GM19351 (cell line): ENCODE data around the gene EDDM13.
"Not testable (repeated sequence)": the region's sequence is repeated elsewhere in the genome, so short reads cannot be mapped to it uniquely, and the experiment has no call there.

Experiments used
- ATAC-seq: cut with Tn5 transposase; IDR thresholded peaks from one replicate; pipeline ENCODE4 v1.9.1; 2021; ENCODE audit warnings: mild to moderate bottlenecking, moderate library complexity; ENCODE audit not compliant: unreplicated experiment

Gene EDDM13, protein sequence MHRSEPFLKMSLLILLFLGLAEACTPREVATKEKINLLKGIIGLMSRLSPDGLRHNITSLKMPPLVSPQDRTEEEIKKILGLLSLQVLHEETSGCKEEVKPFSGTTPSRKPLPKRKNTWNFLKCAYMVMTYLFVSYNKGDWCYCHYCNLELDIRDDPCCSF

DNA sequence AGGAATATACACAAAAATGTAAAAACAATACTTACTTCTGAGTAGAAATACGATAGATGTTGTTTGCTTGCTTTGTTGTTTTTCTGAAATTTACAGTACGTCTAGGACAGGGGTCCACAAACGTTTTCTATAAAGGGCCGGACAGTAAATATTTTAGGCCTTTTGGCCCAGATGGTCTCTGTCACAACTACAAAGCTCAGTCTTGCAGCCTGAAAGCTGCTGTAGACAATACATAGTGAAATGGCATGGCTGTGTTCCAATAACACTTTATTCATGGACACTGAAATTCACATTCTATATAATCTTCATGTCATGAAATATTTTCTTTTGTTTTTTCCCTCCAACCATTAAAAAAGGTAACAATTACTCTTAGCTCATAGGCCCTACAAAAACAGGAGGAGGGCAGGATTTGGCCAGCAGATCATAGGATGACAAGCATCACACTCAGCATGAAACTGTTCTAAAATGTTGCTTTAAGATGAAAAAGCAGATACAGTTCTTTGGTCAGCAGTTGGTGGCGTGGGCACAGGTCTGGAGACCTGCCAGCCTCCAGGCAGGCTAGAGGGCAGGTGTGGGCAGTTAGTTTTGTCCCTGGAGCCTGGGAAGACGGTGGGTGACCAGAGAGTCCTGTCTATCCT, at the start of gene EDDM13:
Gene EDDM13 (plus strand): TSS at position 588 of the 638 bp plus-strand sequence. CDS start 87 bp downstream, outside the sequence.
- no peak for ATAC-seq

DNA sequence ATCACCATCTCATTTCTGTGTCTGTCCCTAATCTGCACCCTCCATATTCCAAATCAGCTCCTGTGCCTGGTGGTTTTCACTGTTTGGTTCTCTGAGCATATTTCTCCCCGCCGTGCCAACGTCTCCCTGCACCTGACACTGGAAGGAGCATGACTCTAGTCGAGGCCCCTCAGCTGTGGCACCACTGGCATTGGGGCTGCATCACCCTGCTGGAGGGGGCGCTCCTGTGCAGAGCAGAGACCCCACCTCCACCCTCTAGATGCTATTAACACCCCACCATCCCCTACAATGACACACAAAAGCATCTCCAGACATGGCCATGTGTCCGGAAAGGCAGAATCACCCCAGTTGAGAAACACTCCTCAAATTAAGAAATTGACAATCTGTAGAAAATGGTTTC, 49.6 kb upstream of the EDDM13 start:
- ATAC-seq: no peak

DNA sequence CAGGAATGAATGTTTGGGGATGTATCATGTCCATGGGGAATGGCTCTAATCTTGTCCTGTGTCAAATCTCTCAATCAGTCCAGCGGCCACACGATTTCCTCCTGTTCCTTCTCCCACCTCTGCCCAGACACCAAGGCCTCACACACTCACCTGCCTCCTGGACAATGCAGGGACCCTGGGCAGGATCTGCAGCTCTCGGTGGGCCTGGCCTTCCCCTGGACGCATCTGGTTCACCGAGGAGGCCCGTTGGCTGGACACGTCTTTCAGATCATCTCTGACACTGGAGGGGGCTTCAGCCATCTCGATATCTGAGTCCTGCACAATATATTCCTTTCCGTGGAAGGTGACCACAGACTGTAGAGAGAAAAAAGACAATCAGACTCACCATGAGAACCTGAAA, 49.1 kb upstream of the EDDM13 start:
- no peak for ATAC-seq

DNA sequence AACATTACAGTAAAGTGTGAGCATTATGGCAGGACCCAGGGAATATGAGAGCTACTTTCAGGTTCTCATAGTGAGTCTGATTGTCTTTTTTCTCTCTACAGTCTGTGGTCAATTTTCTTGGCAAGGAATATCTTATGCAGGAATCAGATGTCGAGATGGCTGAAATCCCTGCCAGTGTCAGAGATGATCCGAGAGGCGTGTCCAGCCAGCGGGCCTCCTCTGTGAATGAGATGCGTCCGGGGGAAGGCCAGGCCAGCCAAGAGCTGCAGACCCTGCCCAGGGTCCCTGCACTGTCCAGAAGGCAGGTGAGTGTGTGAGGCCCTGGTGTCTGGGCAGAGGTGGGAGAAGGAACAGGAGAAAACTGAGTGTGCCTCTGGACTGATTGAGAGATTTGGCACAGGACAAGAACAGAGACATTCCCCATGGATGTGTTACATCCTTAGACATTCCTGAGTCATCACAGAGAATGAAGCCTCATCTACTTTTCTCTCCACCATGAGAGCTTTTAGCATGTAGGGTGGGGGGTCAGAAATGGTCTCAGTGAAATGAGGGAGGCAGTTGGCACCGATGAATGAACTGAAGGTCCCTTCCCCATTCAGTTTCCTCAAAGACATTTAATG, 27.3 kb upstream of the EDDM13 start:
- no peak for ATAC-seq

DNA sequence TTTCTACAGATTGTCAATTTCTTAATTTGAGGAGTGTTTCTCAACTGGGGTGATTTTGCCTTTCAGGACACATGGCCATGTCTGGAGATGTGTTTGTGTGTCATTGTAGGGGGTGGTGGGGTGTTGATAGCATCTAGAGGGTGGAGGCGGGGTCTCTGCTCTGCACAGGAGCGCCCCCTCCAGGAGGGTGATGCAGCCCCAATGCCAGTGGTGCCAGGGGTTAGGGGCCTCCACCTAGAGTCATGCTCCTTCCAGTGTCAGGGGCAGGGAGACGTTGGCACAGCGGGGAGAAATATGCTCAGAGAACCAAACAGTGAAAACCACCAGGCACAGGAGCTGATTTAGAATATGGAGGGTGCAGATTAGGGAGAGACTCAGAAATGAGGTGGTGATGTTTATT, 26.8 kb upstream of the EDDM13 start:
- ATAC-seq: not testable (repeated sequence)

DNA sequence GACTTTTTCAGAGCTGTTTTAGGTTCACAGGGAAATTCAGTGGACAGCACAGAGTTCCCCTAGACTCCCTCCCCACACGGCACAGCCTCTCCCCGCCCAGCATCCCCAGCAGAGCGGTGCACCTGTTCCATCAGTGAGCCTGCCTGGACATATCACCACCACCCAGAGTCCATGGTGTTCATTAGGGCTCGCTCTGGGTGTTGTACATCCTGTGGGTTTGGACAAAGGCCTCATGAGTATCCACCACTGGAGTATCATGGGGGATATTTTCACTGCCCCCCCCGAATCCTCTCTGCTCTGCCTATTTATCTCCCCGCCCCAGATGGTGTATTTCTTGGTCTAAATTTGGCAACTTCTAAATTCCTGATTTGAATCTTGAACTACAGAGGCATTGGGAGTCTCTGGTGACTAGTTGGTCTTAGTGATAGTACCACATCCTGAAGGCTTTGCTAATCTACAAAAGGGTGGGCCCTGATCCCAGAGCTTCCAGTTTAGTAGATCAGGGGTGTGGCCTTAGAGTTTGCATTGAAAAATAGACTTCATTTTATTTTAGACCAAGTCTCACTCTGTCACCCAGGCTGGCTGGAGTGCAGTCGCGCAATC, 23.7 kb upstream of the EDDM13 start:
- not testable (repeated sequence) for ATAC-seq

DNA sequence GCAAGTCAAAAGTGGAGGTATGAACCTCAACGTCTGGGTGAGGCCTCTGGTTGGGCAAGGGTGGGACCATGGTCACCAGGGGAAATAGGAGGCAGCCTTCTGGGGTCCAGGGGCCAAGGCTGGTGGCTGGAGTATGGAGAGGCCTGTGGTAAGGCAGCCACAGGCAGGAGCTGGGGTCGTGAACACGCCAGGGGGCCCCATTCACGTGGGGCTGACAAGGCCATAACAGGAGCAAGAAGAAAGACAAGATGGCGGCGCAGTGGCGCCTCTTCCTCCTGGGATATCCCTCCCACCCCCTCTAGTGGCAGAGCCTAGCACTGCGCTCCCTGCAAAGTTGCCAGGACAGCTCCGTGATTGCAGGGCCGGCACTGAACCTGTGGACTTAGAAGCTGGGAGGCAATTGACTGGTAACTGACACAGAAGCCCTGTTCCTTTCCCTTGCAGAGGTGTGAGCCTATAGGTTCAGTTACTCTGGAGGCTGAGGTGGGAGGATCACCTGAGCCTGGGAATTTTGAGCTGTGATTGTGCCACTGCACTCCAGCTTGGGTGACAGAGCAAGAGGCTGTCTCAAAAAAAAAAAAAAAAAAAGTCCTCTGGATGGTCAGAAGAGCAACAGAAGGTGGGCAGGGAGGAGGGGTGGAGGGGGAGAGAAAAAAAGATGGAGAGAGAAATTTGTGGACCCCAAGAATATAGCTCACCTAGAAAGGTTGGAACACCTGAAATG, 19.7 kb upstream of the EDDM13 start:
- no peak for ATAC-seq

DNA sequence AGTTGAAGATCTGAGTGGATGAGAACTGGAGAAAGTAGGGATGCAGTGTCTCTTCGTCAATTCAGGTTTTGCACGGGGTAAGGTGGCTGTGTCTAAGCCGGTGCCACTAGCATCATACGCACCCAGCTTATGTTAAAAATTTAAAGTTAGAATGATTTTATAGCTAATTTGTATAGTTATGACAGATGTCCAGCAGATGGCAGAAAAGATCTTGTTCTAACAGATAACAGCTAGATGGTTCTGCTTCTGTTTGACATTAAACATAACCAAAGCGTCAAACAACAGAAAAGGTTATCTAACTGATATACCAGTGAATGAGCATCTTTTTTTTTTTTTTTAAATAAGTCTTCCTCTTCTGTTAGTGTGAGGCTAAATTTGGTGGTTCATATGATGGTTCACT, 18.8 kb upstream of the EDDM13 start:
- no peak for ATAC-seq

DNA sequence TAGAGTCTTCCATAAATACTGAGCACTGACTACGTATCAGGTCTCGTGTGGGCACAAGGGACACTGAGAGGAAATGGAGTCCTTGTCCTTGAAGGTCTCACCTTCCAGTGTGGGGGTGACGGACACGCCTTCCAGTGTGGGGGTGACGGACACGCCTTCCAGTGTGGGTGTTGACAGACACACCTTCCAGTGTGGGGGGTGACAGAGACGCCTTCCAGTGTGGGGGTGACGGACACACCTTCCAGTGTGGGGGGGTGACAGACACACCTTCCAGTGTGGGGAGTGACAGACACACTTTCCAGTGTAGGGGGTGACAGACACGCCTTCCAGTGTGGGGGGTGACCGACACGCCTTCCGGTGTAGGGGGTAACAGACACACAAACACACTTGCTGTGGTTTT, 14.3 kb upstream of the EDDM13 start:
- ATAC-seq: no peak

DNA sequence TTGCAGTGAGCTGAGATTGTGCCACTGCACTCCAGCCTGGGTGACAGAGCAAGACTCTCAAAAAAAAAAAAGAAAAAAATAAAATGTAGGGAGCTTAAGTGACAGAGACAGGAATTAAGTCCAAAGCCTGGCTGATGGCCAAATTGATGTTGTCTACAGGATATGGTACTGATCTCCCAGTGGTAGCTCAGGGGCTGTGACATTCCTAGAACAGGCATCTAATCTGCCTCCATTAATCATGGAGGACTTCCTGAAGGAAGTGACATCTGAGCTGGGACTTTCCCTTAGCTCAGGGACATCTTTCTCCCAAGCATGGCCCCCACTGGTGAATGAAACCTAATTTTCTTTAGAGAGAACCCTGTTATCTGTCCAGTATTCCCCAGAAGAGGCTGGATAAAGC, 11.4 kb upstream of the EDDM13 start:
- ATAC-seq: no peak

DNA sequence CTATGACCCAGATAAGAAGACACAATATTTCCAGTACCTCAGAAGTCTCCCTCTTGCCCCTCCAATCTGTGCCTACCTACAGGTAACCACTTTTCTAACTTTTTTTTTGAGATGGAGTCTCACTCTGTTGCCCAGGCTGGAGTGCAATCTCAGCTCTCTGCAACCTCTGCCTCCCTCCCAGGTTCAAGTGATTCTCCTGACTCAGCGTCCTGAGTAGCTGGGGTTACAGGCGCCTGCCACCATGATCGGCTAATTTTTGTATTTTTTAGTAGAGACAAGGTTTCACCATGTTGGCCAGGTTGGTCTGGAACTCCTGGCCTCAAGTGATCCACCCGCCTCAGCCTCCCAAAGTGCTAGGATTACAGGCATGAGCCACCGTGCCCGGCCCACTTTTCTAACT, 10.6 kb upstream of the EDDM13 start:
- not testable (repeated sequence) for ATAC-seq

DNA sequence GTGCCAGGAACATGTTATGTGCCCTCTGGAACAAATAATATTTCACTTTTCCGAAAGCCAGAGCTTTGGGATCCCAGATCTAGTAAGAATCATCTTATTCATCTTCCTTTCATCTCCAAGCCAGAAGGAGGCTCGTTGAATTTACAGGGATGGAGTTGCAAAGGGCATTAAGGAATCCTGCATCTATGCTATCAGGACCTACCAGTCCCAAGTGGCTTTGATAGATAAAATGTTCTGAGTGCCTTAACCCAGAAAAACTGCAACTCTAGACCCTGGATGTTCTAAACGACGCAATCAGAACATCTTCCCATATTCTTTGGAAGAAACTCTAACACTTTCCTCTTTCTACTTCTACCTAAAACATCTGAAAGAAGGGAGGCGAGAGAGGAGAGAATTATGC, 9.2 kb upstream of the EDDM13 start:
- no peak for ATAC-seq

DNA sequence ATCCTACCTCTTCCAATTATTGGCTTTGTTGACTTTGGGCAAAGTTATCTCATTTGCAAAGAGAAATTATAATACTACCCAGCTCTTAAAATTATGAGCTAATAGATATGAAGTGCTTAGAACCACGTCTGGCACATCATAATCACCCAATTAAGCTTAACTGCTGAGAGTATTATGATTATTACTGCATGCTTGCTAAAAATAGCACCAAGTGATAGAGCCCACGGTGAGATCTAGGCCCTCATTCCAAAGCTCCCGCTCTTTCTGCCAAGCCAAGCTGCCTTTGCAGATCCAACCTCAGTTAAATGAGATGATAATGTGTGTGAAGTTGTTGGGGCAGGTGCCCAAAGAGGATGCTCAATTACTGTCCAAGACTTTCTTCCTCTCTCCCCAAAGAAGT, 6.5 kb upstream of the EDDM13 start:
- ATAC-seq: no peak

DNA sequence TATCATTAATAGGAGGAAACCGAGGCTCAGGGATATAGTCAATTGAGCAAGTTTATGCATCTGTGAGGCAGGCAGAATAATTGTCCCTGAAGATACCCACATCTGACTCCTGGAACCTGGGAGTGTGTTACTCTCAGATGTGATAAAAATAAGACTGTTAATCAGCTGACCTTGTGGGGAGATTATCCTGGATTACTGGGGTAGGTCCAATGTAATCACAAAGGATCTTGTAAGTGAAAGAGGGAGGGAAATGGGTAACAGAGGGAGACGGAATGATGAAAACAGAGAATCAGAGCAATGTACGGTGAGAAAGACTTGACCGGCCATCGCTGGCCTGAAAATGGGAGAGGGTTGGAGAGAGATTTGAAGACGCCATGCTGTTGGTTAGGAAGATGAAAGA, 3.2 kb upstream of the EDDM13 start:
- no peak for ATAC-seq

DNA sequence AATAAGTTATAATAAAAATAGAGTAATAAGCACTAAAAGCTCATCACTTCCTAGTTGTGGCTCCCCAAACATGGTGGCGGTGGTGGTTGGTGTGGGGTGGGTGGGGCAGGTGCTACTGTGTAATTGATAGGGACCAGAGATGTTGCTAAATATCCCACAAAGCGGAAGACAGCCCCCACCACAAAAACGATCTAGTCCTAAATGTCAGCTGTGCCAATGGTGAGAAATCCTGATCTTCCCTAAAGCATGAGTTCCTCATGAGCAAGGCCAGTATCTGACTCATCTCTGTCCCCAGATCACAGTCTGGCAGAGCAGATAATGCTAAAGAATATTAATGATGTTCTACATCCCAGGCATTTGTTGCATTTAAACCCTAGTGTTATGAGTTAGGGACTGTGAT, 1.9 kb upstream of the EDDM13 start:
- ATAC-seq: no peak

DNA sequence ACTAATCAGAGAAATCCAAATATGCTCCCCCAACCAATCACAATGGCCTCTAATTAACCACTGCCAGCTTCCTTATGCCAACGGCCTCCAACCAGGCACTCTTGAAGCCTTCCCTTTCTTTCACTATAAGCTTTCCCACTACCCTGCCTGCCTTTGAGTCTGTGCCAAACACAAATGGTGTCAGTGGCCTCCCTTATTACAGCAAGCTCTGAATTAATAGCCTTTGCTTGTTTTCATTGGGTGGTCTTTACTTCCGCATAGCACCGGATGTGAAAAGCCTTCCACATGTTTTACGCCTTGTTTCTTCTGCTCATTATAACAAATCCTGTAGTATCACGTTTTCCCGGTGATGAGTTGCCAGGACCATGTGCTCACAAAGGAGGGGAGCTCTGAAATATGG, 1.4 kb upstream of the EDDM13 start:
- ATAC-seq: no peak

DNA sequence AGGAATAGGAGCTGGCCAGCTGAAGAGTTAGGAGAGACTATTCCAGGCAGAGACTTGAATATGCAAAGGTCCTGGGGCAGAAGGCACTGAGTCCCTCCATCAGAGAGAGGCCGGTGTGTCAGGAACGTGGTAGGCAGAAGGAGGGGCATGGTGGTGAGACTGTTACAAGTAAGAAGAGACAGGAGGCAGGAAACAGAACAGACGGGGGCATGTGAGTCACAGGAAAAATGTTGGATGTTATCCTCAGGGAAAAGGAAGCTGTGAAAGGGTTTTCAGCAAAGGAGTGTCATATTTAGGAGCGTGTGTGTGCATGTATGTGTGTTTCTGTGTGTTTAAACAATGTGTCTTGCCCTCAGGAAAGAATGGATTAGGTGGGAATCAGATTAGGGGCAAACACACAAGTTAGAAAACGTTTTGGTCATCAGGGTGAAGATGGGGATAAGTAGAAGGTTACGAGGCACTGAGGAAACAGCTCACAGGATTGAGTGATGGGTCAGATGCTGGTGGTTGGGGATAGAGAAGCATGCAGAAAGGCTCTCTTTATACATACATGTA, 1.1 kb downstream of the EDDM13 start:
- no peak for ATAC-seq

DNA sequence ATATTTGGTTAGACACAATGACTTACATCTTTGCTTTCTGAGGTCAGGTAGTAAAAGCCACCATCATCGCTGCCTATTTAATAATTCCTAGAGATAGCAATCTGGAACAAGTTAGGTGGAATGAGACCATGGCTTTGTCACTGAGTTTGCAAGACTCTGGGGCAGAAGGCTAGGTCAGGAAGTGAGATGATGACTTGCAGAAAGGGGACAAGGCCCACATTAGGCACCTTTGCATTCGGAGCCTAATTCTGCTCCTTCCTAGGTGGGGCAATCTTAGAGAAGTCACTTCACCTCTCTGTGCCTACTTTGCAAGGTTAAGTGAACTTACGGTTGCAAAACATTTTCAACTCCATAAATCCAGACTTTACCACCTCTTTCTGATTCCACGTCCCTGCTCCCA, 10.3 kb downstream of the EDDM13 start:
- ATAC-seq: no peak

DNA sequence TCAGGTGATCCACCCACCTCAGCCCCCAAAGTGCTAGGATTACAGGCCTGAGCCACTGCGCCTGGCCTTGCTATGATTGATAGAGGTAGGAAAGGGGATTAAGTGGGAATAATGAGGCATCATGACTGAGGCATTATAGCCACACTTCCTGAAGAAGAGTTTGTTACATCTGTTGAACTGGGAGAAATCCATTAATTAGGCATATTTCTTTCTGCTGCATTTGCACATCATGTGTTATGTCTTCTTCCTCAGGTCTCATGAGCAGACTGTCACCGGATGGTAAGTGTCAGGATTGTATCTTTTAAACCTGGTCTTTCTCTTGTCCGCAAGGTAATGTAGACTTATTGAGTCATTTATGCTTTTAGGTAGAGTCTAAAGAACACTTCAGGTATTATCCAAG, 12.2 kb downstream of the EDDM13 start:
- no peak for ATAC-seq

DNA sequence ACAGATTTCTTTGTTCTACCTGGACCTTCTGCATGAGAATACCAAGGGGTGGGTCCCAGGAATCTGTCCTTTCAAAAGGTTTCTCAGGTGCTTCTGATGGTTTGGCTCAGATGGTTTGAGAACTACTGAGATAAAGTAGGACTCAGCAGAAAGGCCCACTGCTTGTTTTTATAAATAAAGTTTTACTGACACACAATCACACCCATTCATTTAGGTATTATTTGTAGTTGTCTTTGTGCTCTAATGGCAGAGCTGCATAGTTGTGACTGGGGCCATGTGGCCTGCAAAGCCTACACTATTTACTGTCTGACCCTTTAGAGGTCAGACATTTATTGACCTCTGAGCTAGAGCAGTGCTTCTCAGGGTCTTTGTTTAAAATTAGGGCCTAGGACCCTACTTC, 17.6 kb downstream of the EDDM13 start:
- no peak for ATAC-seq

DNA sequence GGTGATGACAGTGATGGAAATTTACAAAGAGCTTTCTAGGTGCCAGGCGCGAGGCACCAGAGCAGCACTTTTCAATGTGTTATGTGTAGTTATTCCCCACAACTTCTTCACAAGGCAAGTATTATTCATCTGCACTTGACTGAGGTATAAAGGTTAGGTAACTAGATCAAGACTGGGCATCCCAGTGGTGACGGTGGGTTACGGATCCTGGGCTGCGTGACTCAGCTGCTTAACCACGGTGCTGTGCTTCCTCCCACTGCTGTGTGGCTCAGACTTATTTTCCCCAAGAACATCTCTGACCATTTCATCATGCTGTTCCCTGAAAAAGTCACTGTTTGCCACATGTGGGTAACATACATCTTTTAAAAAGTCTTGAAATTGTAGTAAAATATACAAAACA, 19.3 kb downstream of the EDDM13 start:
- no peak for ATAC-seq
